K562 (cell line): Measurements from ENCODE around the gene LEO1. TPM values are rescaled to one million over a fixed set of nuclear protein-coding genes. Genes with fewer than 3 reads are reported as not detected.

Experiments used
- BCL6 ChIP-seq: fragments of 250-450 bp; sonication (Bioruptor Pico); IDR thresholded peaks from 2 replicates; pipeline ENCODE4 v1.4.0; 2020
- BCLAF1 ChIP-seq, 2 experiments: fragments of 450-650 bp in 1 of 2; IDR thresholded peaks; 2 replicates each; pipeline ENCODE4 v1.6.1; 2011 to 2017; ENCODE audit warnings: low read depth in 2 of 2, antibody characterized with exemption in 1 of 2, borderline replicate concordance in 1 of 2, low read length in 1 of 2, mild to moderate bottlenecking in 1 of 2, mixed read lengths in 1 of 2; ENCODE audit not compliant: control insufficient read depth in 1 of 2
- HOXB6 ChIP-seq: fragments of 250-450 bp; sonication (Bioruptor Pico); IDR thresholded peaks from 2 replicates; pipeline ENCODE4 v1.5.1; 2022; ENCODE audit warnings: mild to moderate bottlenecking, borderline replicate concordance
- KLF16 ChIP-seq: IDR thresholded peaks from 2 replicates; pipeline ENCODE4 v1.6.1; 2016; ENCODE audit warnings: antibody characterized with exemption
- NR0B1 ChIP-seq: fragments of 450-650 bp; IDR thresholded peaks from one replicate; pipeline ENCODE4 v1.6.1; 2018; ENCODE audit warnings: mild to moderate bottlenecking, moderate library complexity; ENCODE audit not compliant: partially characterized antibody
- RBM25 ChIP-seq: fragments of 200-400 bp; formaldehyde crosslinking; IDR thresholded peaks from 2 replicates; pipeline ENCODE4 v1.6.1; 2018; ENCODE audit warnings: low read length, low read depth, moderate library complexity; ENCODE audit not compliant: severe bottlenecking
- REST ChIP-seq, 2 experiments: fragments of 450-650 bp; formaldehyde crosslinking in 1 of 2; IDR thresholded peaks; 2 replicates each; pipeline versions ENCODE4 v1.4.0 to v1.6.1; 2014 to 2020; ENCODE audit warnings: mild to moderate bottlenecking in 2 of 2, borderline replicate concordance in 1 of 2, low read depth in 1 of 2
- ZNF408 ChIP-seq: fragments of 250-450 bp; sonication (Bioruptor Pico); IDR thresholded peaks from 2 replicates; pipeline ENCODE4 v1.4.0; 2020; ENCODE audit warnings: low read depth, mild to moderate bottlenecking, moderate library complexity
- ZNF551 ChIP-seq: fragments of 250-450 bp; sonication (Bioruptor Pico); IDR thresholded peaks from 2 replicates; pipeline ENCODE4 v1.5.0; 2021; ENCODE audit warnings: mild to moderate bottlenecking, moderate library complexity
- polyA plus RNA-seq, 8 experiments: library from polyadenylated mRNA; depleted of rRNA in 4 of 8; stranded (reverse) in 5 of 8; unstranded in 3 of 8; fragments of >200 nt; fragmentation: Nextera tagmentation in 2 of 8; fragmentation: Illumina TruSeq in 1 of 8; extraction: Ambion mirVana in 2 of 8; extraction: Trizol in 1 of 8; gene quantifications; 2 replicates each; pipeline versions ENCODE4 v1.2.1 to v1.2.3, GENCODE V29; 2011 to 2014; ENCODE audit warnings: inconsistent platforms in 1 of 8, missing spikeins in 1 of 8
- total RNA-seq, 7 experiments: library from RNA; depleted of rRNA in 6 of 7; stranded (reverse); fragments of >200 nt in 6 of 7; fragmentation: Illumina TruSeq in 2 of 7; extraction: Trizol in 2 of 7; gene quantifications; 2 replicates each; pipeline versions ENCODE4 v1.2.1 to v1.2.3, GENCODE V29; 2011 to 2021; ENCODE audit warnings: low replicate concordance in 1 of 7
- TF ChIP-seq, protein P1 (sequence below): sonication (generic); formaldehyde crosslinking; IDR thresholded peaks from 2 replicates; pipeline ENCODE4 v1.8.1; 2023; ENCODE audit warnings: mild to moderate bottlenecking, missing genetic modification reagents, moderate library complexity
- TF ChIP-seq, protein P2 (sequence below): sonication (generic); formaldehyde crosslinking; IDR thresholded peaks from 2 replicates; pipeline ENCODE4 v1.8.0; 2022; ENCODE audit warnings: mild to moderate bottlenecking, missing genetic modification reagents

Gene LEO1
- total and polyA plus RNA-seq, 9 of the 15 experiments (the other 6 are each of a cell fraction or from before 2014, with no cell fraction given) = 8.4 to 48.3 (median 37.9) TPM

DNA sequence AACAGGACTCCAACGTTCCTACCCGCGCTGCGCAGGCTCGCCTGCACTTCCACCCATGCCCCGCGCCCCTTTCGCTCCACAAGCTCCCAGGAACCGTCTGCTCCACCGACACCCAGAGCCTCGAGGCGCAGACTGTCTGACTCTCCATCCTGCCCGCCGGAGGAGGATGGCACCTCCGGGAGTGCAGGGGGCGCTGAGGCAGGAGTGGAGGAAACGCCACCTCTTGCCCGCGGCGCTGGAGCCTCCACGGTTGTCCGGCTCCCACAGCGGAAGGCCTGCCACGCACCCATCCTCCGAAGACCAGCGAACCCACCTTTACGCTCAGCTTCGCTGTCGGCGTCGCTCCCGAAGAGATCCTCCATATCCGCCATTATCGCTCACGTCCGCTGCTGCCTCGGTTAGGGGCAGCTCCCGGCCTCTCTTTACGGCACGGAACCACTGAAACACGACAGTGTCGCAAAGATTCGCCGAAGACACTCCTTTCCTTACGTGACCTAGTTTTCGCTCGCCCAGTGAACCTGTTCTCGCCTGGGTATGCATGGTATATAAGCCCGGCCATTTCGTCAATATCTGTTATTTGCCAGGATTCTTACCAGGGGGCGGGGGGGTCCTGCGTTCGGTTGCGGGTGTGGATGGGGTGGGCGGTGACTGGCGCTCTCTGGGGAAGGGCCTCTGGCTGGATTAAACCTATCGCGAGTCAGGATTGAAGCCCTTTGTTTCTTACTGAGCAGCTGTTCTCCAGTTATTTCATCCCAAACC lies at the start of gene LEO1 (continued):
- TF ChIP-seq REST (IDR thresholded peaks at IDR 0.05; ENCODE audit: borderline replicate concordance) (no peak), REST (CRISPR knock-in tag; IDR thresholded peaks at IDR 0.05; ENCODE audit: low read depth) (peak; percentile 74; the same call in 1 of the 2 replicates), BCLAF1 (IDR thresholded peaks at IDR 0.05; ENCODE audit: borderline replicate concordance in 1 of 2, control insufficient read depth in 1 of 2, low read depth in 2 of 2, low read length in 1 of 2) (no peak), NR0B1 (no peak), HOXB6 (CRISPR knock-in tag) (no peak), KLF16 (no peak), ZNF408 (CRISPR knock-in tag) (no peak), ZNF551 (no peak), BCL6 (no peak), RBM25 (no peak)
- TF ChIP-seq, protein P1, sequence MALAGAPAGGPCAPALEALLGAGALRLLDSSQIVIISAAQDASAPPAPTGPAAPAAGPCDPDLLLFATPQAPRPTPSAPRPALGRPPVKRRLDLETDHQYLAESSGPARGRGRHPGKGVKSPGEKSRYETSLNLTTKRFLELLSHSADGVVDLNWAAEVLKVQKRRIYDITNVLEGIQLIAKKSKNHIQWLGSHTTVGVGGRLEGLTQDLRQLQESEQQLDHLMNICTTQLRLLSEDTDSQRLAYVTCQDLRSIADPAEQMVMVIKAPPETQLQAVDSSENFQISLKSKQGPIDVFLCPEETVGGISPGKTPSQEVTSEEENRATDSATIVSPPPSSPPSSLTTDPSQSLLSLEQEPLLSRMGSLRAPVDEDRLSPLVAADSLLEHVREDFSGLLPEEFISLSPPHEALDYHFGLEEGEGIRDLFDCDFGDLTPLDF (CRISPR knock-in tag) = 0 out of 2 replicates have a peak, but pooled peaks have one; percentile 45
- TF ChIP-seq, protein P2, sequence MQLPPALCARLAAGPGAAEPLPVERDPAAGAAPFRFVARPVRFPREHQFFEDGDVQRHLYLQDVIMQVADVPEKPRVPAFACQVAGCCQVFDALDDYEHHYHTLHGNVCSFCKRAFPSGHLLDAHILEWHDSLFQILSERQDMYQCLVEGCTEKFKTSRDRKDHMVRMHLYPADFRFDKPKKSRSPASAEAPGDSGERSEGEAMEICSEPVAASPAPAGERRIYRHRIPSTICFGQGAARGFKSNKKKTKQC (CRISPR knock-in tag) = 0 out of 2 replicates have a peak, but pooled peaks have one; percentile 30
